ENCODE results near the gene FAM83D.
"Not testable (repeated sequence)": the region's sequence is repeated elsewhere in the genome, so short reads cannot be mapped to it uniquely, and the experiment has no call there.

FAM83D gene

DNA sequence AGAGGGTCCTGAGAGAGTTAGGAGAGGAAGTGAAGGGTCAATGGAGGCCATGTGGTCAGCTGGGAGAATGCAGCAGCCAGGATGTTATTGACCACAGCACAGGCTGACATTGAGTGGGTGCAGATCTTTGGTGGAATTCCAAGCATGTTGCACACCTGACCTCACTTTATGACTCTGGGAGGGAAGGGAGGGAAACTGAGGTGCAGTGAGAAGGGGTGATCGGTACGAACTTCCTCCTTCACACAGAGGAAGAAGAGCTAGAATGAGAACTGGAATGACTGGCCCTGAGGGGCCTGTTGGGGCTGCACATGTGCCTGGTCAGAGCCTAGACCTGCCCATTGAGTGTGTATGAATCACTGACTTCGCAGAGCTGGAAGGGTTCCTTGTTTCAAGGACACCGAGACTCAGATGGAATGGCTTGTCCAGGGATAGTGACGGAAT lies 9.8 kb downstream of the FAM83D start:
- no peak for DNase-seq

- DNase-seq, result no peak
These were observed 10.8 kb downstream of the FAM83D start for GRCh38 chr20:38937000-38937399.

GRCh38 chr20:38937978-38938473 lies 11.8 kb downstream of the FAM83D start:
- no peak for DNase-seq

DNA sequence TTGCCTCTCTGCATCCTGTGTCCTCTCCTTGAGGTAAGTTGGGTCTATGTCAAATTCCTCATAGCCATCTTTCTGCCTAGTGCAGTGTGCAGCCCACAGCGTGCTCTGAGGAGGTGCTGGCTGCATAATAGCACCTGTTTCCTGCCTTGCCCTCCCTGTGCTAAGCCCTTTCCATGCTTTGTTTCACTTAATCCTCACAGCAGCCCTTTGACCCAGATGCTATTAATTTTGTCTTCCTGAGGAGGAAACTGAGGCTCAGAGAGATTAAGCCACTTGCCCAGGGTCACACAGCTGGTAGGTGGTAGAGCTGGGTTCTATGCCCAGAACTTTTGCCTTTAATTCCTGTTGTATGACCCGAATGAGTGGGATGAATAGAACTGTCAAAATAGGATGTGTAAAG lies 13.5 kb downstream of the FAM83D start:
- no peak for DNase-seq

- DNase-seq, result no peak
These were observed 14.4 kb downstream of the FAM83D start for GRCh38 chr20:38940644-38941043.

GRCh38 chr20:38941726-38942389 lies 15.6 kb downstream of the FAM83D start:
- no peak for DNase-seq

DNA sequence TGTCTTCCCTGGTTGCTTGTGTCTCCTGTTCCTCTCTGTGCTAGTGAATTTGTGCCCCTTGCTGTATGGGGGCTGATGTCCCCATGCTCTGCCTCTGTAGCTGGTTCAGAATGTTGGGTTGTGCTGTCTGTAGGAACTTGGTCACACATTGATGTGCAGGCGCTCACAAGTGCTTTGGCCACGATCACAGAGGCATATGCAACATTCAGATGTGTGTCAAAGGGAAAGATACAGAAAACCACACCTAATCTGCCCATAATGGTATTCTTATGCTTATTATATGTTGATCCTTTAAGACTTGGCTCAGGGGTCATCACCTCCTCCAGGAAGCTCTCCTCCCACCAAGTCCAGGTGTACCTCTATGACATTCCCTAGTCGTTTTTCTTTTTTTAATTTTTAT lies 18.8 kb downstream of the FAM83D start:
- no peak for DNase-seq

DNA sequence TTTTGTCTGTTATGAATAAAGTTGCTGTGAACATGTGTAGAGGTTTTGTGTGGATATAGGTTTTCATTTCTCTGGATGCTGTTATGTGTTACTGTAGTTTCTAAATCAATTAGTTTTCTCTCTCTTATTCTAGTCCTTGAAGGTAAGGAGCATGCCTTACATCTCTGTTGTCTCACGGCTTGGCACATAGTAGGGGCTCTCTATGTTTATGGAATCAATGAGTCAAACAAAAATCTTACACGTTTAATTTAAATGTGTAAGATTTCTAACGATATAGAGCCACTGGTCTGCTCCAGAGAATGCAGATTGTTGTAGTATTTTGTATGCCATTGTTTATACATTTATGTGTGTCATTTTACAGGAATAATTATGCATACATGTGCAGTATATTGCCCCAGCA lies 20.6 kb downstream of the FAM83D start:
- no peak for DNase-seq

DNA sequence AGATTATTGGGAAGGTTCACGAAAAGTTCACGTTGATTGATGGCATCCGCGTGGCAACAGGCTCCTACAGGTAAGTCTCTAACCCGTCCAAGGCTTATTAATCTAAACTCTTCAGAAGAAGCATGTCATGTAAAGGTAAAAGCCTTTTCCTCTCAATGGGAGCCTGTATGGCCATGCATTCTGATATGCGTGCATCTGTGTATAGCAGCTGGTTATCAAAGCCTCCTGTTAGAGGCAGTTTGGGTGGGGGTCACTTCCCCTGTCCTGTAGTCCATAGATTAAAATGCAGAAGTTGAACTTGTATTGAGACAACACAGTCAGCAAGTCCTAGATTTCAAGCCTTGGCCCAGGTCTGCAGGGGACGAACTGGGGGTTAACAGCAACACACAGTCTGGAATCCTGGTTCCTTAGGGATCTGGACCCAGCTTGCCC lies 21.7 kb downstream of the FAM83D start:
- no peak for DNase-seq

GRCh38 chr20:38950254-38950653 lies 24.0 kb downstream of the FAM83D start:
- DNase-seq, result no peak

- no peak for DNase-seq
These were observed 25.4 kb downstream of the FAM83D start for GRCh38 chr20:38951611-38952010.

DNA sequence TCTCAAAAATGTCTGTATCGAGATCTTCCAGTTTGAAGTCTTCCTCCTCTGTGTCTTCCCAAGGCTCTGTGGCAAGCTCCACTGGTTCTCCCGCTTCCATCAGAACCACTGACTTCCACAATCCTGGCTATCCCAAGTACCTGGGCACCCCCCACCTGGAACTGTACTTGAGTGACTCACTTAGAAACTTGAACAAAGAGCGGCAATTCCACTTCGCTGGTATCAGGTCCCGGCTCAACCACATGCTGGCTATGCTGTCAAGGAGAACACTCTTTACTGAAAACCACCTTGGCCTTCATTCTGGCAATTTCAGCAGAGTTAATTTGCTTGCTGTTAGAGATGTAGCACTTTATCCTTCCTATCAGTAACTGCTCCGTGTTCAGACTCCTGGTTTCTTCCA lies 25.9 kb downstream of the FAM83D start:
- DNase-seq, result no peak

DNA sequence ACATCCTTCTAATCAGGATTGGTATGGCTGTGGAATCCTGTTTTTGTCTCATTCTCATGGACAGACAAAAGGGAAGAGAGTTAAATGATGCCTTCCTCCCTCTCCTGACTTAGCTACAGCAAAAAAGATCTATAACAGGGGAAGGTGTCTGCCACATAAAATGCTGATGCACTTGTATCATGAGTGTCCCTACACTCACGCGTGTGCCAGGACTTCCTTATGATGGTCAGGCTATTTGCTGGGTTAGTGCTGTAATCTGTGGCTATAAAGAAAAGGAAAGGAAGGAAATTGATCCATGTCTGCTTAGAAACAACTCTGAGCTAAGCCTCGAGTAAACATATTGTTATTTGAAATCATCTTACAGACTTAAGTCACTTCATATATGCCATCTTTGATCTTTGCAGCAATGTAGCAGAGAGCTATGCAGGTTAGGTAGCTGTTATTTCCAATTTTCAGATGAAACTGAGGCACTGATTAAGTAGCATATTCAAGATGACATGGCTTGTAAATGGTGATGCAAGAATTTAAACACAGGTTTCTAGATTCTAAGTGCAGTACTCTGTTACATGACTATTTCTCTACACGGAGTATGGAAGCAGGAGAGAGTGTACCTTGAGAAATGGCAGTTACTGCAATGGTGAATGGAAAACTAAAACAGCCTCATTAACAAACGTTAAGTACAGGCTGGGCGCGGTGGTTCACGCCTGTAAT lies 27.6 kb downstream of the FAM83D start:
- no peak for DNase-seq

DNA sequence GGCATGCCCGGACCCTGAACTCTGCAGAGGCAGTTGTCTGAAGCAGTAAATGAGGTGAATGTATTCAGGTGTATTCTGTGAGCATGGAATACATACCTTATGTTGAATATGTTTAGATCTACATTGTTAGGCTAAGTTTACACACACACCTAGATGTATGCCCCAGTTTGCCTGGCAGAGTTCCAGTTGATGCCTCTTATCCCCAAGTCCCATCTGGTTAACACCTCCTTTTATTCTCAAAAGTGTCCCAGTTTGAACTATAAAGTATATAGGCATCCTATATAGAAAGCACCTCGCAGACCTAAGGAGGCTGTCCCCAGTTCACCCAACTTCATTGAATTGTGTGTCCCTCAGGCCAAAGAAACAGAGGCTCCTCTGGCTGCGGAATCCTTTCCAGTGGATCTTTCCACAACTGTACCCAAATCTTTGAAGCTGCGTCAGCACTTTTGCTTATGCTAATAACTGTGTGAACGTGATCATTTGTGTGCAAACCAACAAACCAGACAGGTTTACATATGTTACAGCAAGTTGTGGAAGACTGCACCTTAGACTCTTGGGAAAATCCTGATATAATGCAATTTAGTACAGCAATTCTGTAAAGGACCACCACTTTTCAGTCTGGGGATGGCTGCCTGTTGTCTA lies 31.1 kb downstream of the FAM83D start:
- DNase-seq, result no peak

GRCh38 chr20:38957915-38958485 lies 31.8 kb downstream of the FAM83D start:
- no peak for DNase-seq

DNA sequence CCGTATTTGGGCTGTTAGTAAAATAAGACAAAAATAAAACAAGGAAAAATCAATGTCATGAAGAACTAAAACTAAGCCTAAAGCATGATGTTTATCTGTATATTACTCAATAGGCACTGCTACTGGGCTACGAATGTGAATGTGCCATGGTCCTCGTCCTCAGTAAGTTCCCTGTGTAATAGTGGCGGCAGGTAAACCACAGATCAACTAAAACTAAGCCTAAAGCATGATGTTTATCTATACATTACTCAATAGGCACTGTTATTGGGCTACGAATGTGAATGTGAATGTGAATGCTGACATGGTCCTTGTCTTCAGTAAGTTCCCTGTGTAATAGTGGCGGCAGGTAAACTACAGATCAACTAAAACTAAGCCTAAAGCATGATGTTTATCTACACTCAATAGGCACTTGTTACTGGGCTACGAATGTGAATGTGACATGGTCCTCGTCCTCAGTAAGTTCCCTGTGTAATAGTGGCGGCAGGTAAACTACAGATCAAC lies 34.0 kb downstream of the FAM83D start:
- not testable (repeated sequence) for DNase-seq

- no peak for DNase-seq
These were observed 35.4 kb downstream of the FAM83D start for GRCh38 chr20:38961530-38962043.

DNA sequence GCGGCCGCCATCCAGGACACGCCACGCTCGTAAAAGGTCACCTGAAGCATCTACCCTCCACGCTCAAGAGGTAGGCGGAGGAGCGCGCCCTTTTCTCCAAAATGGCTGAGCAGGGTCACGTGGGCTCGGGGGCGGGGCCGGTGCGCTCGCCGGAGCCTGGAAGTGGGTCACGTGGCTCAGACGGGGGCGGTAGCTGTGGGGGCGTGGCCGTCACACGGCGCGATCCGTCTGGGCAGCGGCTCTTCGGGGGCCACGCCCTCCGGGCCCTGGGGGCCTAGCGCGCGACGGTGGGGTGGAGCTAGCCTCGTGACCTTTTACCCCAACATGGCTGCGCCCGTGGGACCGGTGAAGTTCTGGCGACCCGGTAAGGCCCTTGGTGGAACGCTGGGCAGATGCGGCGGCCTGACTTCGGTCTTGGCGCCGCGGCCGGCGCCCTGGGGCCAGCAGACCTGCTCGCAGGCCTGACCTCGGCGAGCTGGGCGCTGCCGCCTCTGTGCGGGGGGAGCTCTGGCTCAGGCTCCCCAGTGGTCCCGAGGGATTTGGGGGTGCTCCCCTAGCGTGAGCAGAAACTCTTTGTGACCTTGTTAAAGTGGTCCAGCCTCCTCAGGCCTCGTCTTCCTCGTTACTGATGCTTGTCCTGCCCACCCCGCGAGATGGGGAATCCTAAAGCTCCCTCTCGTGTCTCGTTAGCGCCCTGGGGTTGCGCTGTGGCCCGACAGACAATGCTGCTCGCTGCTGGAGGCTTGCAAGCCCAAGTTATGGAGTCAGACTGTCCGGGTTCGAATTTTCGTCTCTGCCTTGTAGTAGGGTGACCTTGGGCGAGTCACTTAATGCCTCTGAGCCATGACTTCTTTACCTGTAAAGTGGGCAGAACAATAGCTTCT lies 36.1 kb downstream of the FAM83D start, which contains the start of gene DHX35:
Gene DHX35 (plus strand): TSS at position 301 of the 884 bp plus-strand sequence. CDS start 24 bp downstream, at position 325.
- peak; percentile 99 for DNase-seq

- no peak for DNase-seq
These were observed 36.7 kb downstream of the FAM83D start for GRCh38 chr20:38962928-38963401.

DNA sequence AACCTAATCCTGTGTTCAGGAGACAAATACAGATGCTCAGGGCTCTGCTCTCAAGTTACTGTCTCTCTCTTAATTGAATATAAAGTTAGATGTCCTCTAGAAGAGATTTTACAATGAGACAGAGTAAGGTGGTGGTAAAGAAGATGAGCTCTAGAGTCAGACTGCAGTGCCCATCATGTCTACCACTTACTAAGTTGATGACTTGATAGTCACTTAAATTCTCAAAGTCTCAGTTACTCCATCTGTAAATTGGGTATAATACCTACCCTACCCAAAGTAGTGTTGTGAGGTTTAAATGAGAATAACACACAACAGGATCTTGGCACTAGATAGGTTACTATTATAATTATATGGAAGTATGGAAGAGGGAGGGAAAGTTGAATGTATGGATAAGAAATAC lies 37.5 kb downstream of the FAM83D start:
- DNase-seq, result no peak

GRCh38 chr20:38965264-38965663 lies 39.0 kb downstream of the FAM83D start:
- no peak for DNase-seq

DNA sequence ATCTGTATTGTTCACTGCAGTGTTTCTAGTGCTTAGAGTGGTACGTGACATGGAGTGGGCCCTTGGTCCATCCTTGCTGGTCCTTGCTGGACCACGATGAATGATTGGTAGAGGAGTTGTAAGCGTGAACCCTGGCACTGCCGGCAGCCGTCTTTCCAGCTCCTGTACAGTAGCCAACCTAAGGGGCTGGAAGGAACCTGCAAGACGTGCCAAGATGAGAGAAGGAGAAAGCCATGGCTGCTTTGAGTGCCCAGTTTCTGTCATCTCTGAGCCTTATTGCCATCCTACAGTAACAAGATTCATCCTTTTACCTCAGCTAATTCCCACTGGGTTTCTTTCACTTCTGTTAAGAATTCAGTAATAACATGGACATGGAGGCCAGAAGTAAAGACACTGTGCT lies 41.9 kb downstream of the FAM83D start:
- DNase-seq, result no peak
